Fibroblast of mammary gland (primary cell): ENCODE data around the gene TMIGD2.
"Not testable (repeated sequence)": the region's sequence is repeated elsewhere in the genome, so short reads cannot be mapped to it uniquely, and the experiment has no call there.

Experiments used
- DNase-seq: peaks from one replicate; pipeline ENCODE4 v3.0.0-alpha.2; 2010; ENCODE audit warnings: low read depth
- H3K4me3 ChIP-seq: 2 replicates; pipeline ENCODE4 v1.5.1; 2011; ENCODE audit warnings: low read depth, mild to moderate bottlenecking, low read length, moderate library complexity; ENCODE audit not compliant: control insufficient read depth
- TF ChIP-seq, protein P1 (sequence below): conservative IDR thresholded peaks from 2 replicates; pipeline ENCODE4 v1.5.1; 2011; ENCODE audit warnings: low read depth, low read length, inconsistent platforms; ENCODE audit not compliant: control insufficient read depth, insufficient read depth

Gene TMIGD2

DNA sequence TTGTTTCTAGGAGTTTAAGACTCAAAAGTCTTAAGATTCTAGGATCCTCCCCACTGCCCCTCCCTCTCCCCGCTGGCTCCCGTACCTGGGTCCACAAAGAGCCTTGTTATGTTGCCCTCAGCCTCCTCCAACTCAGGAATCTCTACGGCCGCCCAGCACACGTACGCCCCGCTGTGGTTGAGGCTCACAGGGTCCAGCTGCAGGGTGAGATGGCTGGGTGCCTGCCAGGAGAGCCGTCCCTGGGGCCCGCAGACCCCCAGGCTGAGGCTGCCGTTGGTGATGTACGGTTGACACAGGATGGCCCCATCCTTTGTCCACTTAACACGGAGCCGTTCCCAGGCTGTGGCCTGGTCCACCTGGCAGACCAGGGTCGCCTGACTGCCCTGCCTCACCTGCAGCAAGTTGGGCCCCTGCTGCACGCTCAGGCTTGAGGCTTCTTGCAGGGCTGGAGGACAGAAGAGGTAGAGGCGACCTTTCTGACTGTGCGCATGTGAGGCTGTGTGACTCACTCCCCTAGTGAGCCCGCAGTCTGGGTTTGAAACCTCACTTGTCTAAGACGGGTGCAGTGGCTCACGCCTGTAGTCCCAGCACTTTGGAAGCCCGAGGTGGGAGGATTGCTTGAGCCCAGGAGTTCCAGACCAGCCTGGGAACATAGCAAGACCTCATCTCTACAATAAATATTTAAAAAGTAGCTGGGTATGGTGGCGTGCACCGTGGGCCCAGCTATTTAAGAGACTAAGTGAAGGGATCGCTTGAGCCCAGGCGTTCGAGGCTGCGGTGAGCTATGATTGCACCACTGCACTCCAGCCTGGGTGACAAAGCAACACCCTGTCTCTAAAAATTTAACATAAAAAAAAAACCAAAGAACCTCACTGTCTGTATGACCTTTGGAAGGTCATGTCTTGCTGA, 4.0 kb downstream of the TMIGD2 start:
- TF ChIP-seq, protein P1, sequence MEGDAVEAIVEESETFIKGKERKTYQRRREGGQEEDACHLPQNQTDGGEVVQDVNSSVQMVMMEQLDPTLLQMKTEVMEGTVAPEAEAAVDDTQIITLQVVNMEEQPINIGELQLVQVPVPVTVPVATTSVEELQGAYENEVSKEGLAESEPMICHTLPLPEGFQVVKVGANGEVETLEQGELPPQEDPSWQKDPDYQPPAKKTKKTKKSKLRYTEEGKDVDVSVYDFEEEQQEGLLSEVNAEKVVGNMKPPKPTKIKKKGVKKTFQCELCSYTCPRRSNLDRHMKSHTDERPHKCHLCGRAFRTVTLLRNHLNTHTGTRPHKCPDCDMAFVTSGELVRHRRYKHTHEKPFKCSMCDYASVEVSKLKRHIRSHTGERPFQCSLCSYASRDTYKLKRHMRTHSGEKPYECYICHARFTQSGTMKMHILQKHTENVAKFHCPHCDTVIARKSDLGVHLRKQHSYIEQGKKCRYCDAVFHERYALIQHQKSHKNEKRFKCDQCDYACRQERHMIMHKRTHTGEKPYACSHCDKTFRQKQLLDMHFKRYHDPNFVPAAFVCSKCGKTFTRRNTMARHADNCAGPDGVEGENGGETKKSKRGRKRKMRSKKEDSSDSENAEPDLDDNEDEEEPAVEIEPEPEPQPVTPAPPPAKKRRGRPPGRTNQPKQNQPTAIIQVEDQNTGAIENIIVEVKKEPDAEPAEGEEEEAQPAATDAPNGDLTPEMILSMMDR, result no peak
- no peak overlapping the region for H3K4me3 ChIP-seq
- DNase-seq, result no peak

DNA sequence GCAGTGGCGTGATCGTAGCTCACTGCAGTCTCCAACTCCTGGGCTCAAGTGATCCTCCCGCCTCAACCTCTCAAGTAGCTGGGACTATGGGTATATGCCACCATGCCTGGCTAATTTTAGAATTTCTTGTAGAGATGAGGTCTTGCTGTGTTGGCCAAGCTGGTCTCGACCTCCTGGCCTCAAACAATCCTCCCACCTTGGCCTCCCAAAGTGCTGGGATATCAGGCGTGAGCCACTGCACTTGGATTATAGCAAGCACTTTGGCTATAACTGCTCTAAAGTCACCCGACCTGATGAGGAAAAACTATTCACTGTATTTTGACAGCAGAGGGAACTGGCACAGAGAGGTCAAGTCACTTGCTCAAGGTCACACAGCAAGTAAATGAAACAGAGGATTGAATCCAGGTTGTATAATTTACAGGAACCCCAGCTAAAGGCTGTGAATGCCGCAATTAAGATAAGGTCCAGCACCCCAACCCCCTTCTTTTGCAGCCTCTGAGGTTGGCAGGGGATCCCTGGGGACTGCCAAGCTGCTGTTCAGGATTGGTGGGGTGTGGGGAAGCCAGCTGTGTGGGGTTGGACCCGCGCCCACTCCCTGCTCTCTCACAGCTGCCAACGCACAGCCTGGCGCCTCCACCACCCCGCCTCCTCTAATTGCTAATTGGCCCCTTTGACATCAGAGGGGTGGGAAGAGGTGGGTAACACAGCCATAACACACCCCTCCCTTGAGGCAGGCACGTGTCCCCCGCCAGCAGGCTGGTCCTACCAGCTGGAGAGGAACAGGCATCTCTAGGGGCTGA, 6.0 kb downstream of the TMIGD2 start:
- TF ChIP-seq, protein P1, result no peak
- no peak for DNase-seq
- H3K4me3 ChIP-seq, result no peak overlapping the region

DNA sequence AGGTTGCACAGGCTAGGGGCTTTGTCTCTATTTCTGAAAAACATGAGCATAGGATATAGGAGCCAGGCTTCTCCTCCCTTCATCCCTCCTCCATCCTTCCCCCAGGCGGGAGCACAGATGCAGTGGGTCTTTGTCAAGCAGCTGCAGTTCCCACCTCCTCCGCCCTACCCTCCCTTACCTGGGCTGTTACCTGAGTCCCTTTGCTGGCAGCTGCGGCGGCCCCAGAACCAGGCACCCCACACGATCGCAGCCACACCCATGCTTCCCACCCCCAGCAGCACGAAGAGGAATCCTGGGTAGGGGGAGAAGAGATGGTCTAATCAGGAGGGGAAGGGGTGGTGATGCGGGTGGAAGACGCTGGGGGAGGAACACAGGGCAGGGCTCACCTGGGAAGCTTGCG, 7.8 kb downstream of the TMIGD2 start:
- DNase-seq, result no peak
- TF ChIP-seq, protein P1, result no peak
- no peak overlapping the region for H3K4me3 ChIP-seq

DNA sequence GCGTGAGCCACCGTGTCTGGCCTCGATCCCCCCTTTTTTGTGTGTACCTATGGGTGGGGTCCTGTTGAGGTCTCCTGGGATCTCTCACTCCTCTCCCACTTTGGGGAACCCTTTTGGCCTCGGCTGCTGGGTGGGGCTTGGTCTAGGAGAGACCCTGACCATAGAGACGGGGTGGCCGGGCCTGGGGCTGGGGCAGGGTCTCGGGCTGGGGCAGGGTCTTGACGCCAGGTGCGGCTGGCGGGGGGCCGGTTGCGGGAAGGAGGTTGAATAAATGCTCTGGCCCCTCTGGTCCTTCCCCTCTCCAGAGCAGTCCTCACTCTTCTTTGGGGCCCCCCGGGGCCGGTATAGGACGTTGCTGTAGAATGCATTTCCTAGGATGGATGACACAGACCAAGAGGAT, 9.7 kb downstream of the TMIGD2 start:
- H3K4me3 ChIP-seq, result no peak overlapping the region
- TF ChIP-seq, protein P1, result no peak
- no peak for DNase-seq

DNA sequence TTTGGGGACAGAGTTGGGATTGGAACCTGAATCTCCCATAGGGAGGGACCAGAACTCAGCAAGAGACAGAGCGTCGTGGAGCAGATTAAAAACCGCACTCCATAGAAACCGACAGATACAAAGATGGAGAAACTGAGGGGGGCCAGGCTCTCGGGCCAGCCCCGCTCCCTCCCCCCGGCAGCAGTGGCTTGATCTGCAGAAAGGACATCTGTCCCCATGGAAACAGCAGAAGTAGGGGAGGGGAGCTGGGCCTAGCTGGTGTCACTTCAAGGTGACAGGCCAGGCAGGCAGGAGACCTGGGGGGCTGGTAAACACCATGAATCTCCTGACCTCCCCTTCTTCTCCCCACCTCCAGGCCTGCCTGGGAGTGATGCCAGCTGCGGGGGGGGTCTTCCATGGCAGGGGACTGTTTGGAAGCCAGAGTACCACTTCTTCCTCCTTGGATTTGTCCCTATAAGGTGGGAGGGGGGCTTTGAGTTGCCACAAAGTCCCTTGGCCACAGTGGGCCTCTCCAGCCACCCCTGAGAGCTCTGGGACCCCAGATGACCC, 10.9 kb downstream of the TMIGD2 start:
- TF ChIP-seq, protein P1, result no peak
- no peak for DNase-seq
- H3K4me3 ChIP-seq, result no peak overlapping the region

DNA sequence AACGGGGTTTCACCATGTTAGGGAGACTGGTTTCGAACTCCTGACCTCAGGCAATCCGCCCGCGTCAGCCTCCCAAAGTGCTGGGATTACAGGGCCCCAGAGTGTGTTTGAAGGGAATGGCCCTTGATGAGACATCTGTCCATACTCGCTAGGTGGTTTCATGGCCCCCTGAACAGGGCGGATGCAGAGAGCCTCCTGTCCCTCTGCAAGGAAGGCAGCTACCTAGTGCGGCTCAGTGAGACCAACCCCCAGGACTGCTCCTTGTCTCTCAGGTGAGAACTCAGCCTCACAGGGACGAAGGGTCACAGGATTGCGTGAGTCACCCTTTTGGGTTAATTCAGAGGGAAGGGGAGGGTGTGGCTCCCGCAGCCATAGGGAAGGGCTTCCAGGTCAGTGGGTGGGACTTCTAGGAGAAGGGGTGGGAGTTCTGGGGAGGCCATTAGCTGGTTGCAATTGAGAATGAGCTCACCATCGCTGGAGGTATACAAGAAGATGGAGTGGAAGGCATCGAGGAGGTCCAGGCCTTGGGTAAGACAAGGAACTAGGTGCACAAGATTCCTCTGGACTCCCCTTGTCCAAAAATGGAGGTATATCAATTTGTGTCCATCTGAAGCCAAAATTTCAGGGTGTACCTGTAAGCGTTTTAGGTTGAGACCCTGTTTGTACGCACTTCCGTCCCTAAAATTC, 14.0 kb downstream of the TMIGD2 start:
- TF ChIP-seq, protein P1, result no peak
- H3K4me3 ChIP-seq, result no peak overlapping the region
- no peak for DNase-seq

DNA sequence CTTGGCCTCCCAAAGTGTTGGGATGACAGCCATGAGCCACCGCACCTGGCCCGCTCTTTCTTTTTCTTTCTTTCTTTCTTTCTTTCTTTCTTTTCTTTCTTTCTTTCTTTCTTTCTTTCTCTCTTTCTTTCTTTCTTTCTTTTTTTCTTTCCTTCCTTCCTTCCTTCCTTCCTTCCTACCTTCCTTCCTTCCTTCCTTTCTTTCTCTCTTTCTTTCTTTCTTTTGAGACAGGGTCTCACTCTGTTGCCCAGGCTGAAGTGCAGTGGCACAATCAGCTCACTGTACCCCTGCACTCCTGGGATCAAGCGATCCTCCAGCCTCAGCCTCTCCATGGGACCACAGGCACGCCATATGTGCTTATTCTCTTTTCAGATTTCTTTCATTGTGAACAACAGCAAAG, 16.0 kb downstream of the TMIGD2 start:
- DNase-seq, H3K4me3 ChIP-seq: not testable (repeated sequence)
